AML-193 (cell line): ENCODE results near the gene PAK2.
"Not testable (repeated sequence)": the region's sequence is repeated elsewhere in the genome, so short reads cannot be mapped to it uniquely, and the experiment has no call there.

Source experiments
- DNase-seq, 2 experiments: peaks; one replicate each; lab custom pipeline; 2025; lab: John Stamatoyannopoulos, UW

PAK2 gene

GRCh38 chr3:196736670-196737374 is 2.8 kb upstream of the PAK2 start:
- DNase-seq, result no peak

GRCh38 chr3:196737655-196738054 is 2.0 kb upstream of the PAK2 start:
- DNase-seq, result no peak

GRCh38 chr3:196740481-196741248 is 1.0 kb downstream of the PAK2 start:
- DNase-seq, result peak; percentile 27 to 38

- DNase-seq, result no peak
Observed at GRCh38 chr3:196741249-196741889, 1.7 kb downstream of the PAK2 start.

- DNase-seq, result not testable (repeated sequence)
Observed at GRCh38 chr3:196743569-196743968, 3.9 kb downstream of the PAK2 start.

- peak in 1 of 2 experiments; percentile 32 for DNase-seq
Observed at GRCh38 chr3:196749125-196749524, 9.5 kb downstream of the PAK2 start.

- DNase-seq, result no peak
Observed at GRCh38 chr3:196753201-196753600, 13.5 kb downstream of the PAK2 start.

GRCh38 chr3:196754091-196754981 is 14.7 kb downstream of the PAK2 start:
- DNase-seq, result no peak

GRCh38 chr3:196756732-196757131 is 17.1 kb downstream of the PAK2 start:
- no peak for DNase-seq

- no peak for DNase-seq
Observed at GRCh38 chr3:196757876-196758739, 18.5 kb downstream of the PAK2 start.

- no peak for DNase-seq
Observed at GRCh38 chr3:196763179-196763578, 23.5 kb downstream of the PAK2 start.

- no peak for DNase-seq
Observed at GRCh38 chr3:196765454-196765853, 25.8 kb downstream of the PAK2 start.

GRCh38 chr3:196771067-196771466 is 31.4 kb downstream of the PAK2 start:
- DNase-seq, result no peak

- no peak for DNase-seq
Observed at GRCh38 chr3:196772102-196772501, 32.4 kb downstream of the PAK2 start.

- DNase-seq, result no peak
Observed at GRCh38 chr3:196772897-196773296, 33.2 kb downstream of the PAK2 start.

GRCh38 chr3:196774191-196774820 is 34.6 kb downstream of the PAK2 start:
- DNase-seq, result no peak

GRCh38 chr3:196774848-196775422 is 35.3 kb downstream of the PAK2 start:
- DNase-seq, result no peak

- no peak for DNase-seq
Observed at GRCh38 chr3:196775938-196776337, 36.3 kb downstream of the PAK2 start.

GRCh38 chr3:196777836-196778235 is 38.2 kb downstream of the PAK2 start:
- DNase-seq, result no peak

- no peak for DNase-seq
Observed at GRCh38 chr3:196778755-196779154, 39.1 kb downstream of the PAK2 start.
